ENCODE data around the gene OR2T11.
"Not testable (repeated sequence)": the region's sequence is repeated elsewhere in the genome, so short reads cannot be mapped to it uniquely, and the experiment has no call there.

The OR2T11 gene

GRCh38 chr1:248618878-248619277, 16.0 kb downstream of the OR2T11 start:
- peak in 1 of 3 experiments; percentile 40 for DNase-seq (ENCODE audit: low read depth in 2 of 3, low spot score in 2 of 3)

GRCh38 chr1:248618119-248618518, 16.8 kb downstream of the OR2T11 start:
- no peak for DNase-seq (ENCODE audit: low read depth in 2 of 3, low spot score in 2 of 3)

DNA sequence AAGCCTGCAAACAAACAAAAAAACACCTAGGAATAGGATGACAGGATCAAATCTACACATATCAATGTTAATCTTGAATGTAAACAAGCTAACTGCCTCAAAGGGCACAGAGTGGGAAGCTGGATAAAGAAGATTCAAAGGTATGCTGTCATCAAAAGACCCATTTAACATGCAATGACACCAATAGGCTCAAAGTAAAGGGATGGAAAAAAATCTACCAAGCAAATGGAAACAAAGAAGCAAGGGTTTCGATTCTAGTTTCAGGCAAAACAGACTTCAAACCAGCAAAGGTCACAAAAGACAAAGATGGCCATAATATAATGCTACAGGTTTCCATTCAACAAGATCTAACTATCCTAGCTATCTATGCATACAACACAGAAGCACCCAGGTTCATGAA, 21.1 kb downstream of the OR2T11 start:
- no peak for DNase-seq (ENCODE audit: low read depth in 2 of 3, low spot score in 2 of 3)

GRCh38 chr1:248611883-248612414, 22.9 kb downstream of the OR2T11 start:
- no peak for DNase-seq (ENCODE audit: low read depth in 2 of 3, low spot score in 2 of 3)

- DNase-seq (ENCODE audit: low read depth in 2 of 3, low spot score in 2 of 3): no peak
These were observed 24.6 kb downstream of the OR2T11 start for GRCh38 chr1:248610301-248610700.

DNA sequence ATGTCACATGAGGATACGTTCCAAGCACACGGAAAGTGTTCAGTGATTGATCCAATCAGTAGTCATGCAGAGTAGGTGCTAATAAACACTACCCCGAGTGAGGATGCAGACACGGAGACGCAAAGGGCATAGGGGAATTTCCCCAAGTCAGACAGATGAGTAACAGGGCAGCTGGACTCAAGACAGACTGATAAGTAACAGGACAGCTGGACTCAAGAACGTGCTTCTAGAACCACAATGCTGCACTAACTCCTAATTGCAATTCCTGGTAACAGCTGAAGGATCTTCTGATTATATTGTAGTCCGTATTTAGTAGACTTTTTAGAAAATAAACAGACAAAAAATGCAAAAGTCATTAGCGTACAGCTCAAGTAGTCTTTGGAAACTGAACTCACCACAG, 35.5 kb downstream of the OR2T11 start:
- no peak for DNase-seq (ENCODE audit: low read depth in 2 of 3, low spot score in 2 of 3)

- DNase-seq (ENCODE audit: low read depth in 2 of 3, low spot score in 2 of 3): no peak
These were observed 37.3 kb downstream of the OR2T11 start, which contains the start of gene OR2T10 for GRCh38 chr1:248597589-248597988. Gene OR2T10, minus strand, starts transcription at chr1:248597700. Its CDS starts 3,932 bp downstream, at chr1:248593768.

DNA sequence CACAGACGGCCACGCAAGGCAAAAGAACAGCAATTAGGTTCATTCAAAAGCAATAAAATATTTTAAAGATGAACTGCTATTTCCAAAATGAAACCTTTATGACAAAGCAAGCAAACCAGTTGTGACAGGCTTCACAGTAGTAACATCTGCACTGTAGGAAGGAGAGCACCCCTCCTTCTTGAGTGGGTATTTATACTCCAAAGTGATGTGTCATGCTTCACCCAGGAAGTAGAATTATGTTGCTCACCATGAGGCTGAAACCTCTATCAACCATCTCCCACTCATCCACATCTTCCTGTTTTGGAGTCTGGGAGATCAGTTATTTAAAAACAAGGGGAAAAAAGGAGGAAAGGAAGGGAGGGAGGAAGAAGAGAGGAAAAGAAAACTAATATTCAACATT, 38.3 kb downstream of the OR2T11 start:
- DNase-seq (ENCODE audit: low read depth in 2 of 3, low spot score in 2 of 3): no peak

GRCh38 chr1:248593226-248593625, 41.7 kb downstream of the OR2T11 start:
- DNase-seq (ENCODE audit: low read depth in 2 of 3, low spot score in 2 of 3): no peak

- DNase-seq (ENCODE audit: low read depth in 2 of 3, low spot score in 2 of 3): no peak
These were observed 42.2 kb downstream of the OR2T11 start for GRCh38 chr1:248592655-248593054.

- no peak for DNase-seq (ENCODE audit: low read depth in 2 of 3, low spot score in 2 of 3)
These were observed 44.8 kb downstream of the OR2T11 start for GRCh38 chr1:248590055-248590454.

GRCh38 chr1:248589334-248589733, 45.6 kb downstream of the OR2T11 start:
- DNase-seq (ENCODE audit: low read depth in 2 of 3, low spot score in 2 of 3): no peak

DNA sequence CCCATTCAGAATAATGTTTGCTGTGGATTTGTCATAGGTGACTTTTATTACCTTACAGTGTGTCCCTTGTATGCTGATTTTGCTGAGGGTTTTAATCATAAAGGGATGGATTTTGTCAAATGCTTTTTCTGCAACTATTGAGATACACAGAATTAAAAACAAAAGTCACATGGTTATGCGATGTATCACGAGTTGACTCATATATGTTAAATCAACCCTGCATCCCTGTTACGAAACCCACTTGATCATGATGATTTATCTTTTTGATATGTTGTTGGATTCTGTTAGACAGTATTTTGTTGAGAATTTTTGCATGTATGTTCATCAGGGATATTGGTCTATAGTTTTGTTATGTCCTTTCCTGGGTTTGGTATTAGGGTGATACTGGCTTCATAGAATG, 49.6 kb downstream of the OR2T11 start:
- no peak for DNase-seq (ENCODE audit: low read depth in 2 of 3, low spot score in 2 of 3)

DNA sequence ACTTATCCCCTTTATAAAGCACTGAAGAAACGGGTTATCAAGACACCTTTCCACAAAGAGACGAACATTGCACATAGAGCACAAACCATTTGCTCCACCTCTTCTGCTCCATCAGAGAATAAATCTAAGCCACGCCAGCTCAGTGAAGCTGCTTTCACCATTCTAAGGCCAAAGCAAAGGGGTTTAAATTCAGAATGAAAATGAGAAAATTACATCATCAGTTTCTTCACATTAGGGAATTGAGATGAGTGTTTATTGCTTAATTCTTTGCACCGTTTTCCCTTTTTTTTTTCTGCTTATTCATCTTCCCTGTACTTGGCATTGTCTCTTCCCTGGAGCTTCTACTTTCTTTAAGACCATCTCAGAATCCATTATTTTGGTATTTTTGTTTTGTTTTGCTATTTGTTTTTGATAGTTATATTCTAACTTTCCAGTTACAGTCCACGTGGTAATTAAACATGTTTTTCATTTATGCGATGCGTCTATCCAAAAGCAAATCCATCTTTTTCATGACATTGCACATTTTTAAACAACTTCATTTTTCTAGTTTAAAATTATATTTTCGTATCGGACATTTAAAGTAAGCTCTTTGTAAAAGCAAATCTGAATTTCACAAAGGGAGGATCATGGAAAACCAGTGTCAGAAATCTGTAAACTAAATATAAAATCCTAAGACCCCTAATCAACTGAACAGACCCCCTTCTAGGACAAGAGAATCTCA, 58.5 kb downstream of the OR2T11 start:
- no peak for DNase-seq (ENCODE audit: low read depth in 2 of 3, low spot score in 2 of 3)

DNA sequence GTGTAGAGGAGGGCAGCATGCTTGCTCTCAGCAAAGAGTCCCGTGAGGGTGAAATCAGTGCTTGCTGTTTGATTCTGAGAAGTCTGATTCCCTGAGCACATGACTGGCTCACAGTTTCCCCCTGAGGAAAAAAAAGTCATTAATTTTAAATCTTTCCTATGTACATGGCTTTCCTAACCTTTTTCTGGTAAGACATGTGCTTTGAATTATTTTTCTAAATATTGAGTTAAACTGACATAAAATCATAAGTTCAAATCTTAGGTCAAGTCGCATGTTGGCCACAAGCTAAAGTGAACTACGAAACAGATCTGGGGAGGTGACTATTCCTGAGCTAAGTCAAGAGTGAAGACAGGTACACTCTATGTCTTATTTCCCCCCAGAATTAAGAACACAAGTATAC, 60.2 kb downstream of the OR2T11 start, which contains the start of gene OR2T34:
TSS of gene OR2T34 (minus strand) at position 101 of the 400 bp plus-strand sequence. CDS start at position 101, 0 bp downstream.
- not testable (repeated sequence) for DNase-seq (ENCODE audit: low read depth in 2 of 3, low spot score in 2 of 3)

GRCh38 chr1:248573856-248574255, 61.0 kb downstream of the OR2T11 start:
- DNase-seq (ENCODE audit: low read depth in 2 of 3, low spot score in 2 of 3): not testable (repeated sequence)

Measured in activated CD8-positive, alpha-beta memory T cell treated with anti-CD3 and anti-CD28 coated beads for 48 hours (primary cell).